Spleen (tissue), 11 donors: Measurements from ENCODE around the gene NUDT1. TPM values are rescaled to one million over a fixed set of nuclear protein-coding genes. Genes with fewer than 3 reads are reported as not detected.

ENCODE experiments used
- DNase-seq: peaks from one replicate; pipeline ENCODE4 v3.0.0-alpha.2; 2020
- H3K27ac ChIP-seq, 8 donors: fragments of 200-600 bp; sonication (generic) in 7 of 8; 1 replicate in 4 of 8; 2 replicates in 4 of 8; pipeline versions ENCODE4 v1.5.0 to v1.8.0; 2016 to 2021; ENCODE audit warnings: inconsistent platforms in 4 of 8, mild to moderate bottlenecking in 4 of 8, moderate library complexity in 1 of 8
- H3K27me3 ChIP-seq, 7 donors: fragments of 200-600 bp; sonication (generic) in 6 of 7; replicated peaks in 1 of 7; 1 replicate in 4 of 7; 2 replicates in 3 of 7; pipeline versions ENCODE4 v1.5.0 to v1.8.0; 2016 to 2021; ENCODE audit warnings: inconsistent platforms in 3 of 7, mild to moderate bottlenecking in 1 of 7
- H3K36me3 ChIP-seq, 6 donors: fragments of 200-600 bp; sonication (generic) in 5 of 6; 1 replicate in 4 of 6; 2 replicates in 2 of 6; pipeline versions ENCODE4 v1.5.0 to v1.8.0; 2016 to 2021; ENCODE audit warnings: inconsistent platforms in 2 of 6
- H3K4me1 ChIP-seq, 6 donors: fragments of 200-600 bp; sonication (generic) in 5 of 6; 1 replicate in 3 of 6; 2 replicates in 3 of 6; pipeline versions ENCODE4 v1.5.0 to v1.8.0; 2016 to 2021; ENCODE audit warnings: inconsistent platforms in 3 of 6
- H3K4me3 ChIP-seq, 8 donors: fragments of 200-600 bp; sonication (generic) in 7 of 8; 1 replicate in 4 of 8; 2 replicates in 4 of 8; pipeline versions ENCODE4 v1.5.0 to v1.8.0; 2016 to 2021; ENCODE audit warnings: inconsistent platforms in 4 of 8, mild to moderate bottlenecking in 4 of 8, moderate library complexity in 2 of 8
- H3K9me3 ChIP-seq, 8 donors: fragments of 200-600 bp; sonication (generic) in 7 of 8; 1 replicate in 4 of 8; 2 replicates in 4 of 8; pipeline versions ENCODE4 v1.5.0 to v1.8.0; 2016 to 2021; ENCODE audit warnings: inconsistent platforms in 4 of 8
- CTCF ChIP-seq, 11 experiments: fragments of 200-600 bp in 7 of 11; fragments of 450-650 bp in 4 of 11; sonication (generic) in 4 of 11; IDR thresholded peaks in 8 of 11; conservative IDR thresholded peaks in 3 of 11; 1 replicate in 7 of 11; 2 replicates in 4 of 11; pipeline versions ENCODE4 v1.4.0 to v1.8.0; 2016 to 2021; ENCODE audit warnings: antibody characterized with exemption in 11 of 11, inconsistent platforms in 4 of 11, mild to moderate bottlenecking in 1 of 11
- POLR2A ChIP-seq, 3 donors: fragments of 450-650 bp; IDR thresholded peaks; one replicate each; pipeline ENCODE4 v1.5.1; 2017; ENCODE audit warnings: antibody characterized with exemption in 3 of 3, mild to moderate bottlenecking in 1 of 3
- POLR2AphosphoS5 ChIP-seq, 3 donors: sonication (generic); formaldehyde crosslinking; IDR thresholded peaks; one replicate each; pipeline ENCODE4 v1.5.1; 2017; ENCODE audit warnings: antibody characterized with exemption in 3 of 3
- WGBS, 5 donors: extraction: QIAGEN DNeasy Blood & Tissue Kit in 3 of 5; methylation state at CpG; one replicate each; pipeline versions ENCODE4 v1.1.5 to v1.1.7; 2013 to 2018; 5-methylcytosine and 5-hydroxymethylcytosine counted together
- intact Hi-C: fragments of 100-400 bp; cut with DNase I; formaldehyde crosslinking; loops from one replicate; pipeline ENCODE4 v1.15.0; 2023; ENCODE audit warnings: low total_unique reads
- polyA plus RNA-seq, 3 donors: library from polyadenylated mRNA; stranded (reverse); fragments of 200-250 nt; gene quantifications; one replicate each; pipeline ENCODE4 v1.2.1, GENCODE V29; 2013
- total RNA-seq, 7 donors: library from RNA; depleted of rRNA in 3 of 7; stranded (reverse); fragments of >200 nt in 3 of 7; fragmentation: NEBNext Ultra II Directional in 4 of 7; extraction: Animal tissue kit (Norgen Biotek cat#: 25700) in 4 of 7; gene quantifications; one replicate each; pipeline versions ENCODE4 v1.1.0 to v1.2.1, GENCODE V29; 2016 to 2021
- donor health status: healthy with polysubstance abuse.
- donor health status: DM: no; HTN: no; CAD: no; lungs with moderate emphysema.
- donor health status: DM: no; HTN: no; CAD: no.
- donor health status: Bipolar disorder and iron deficiency.
- donor health status: healthy.
- donor health status: DM: no; HTN: no; CAD: no.
- donor health status: DM: yes; HTN: yes; CAD: no.

The NUDT1 gene
- total and polyA plus RNA-seq, 10 donors: 13.7 to 69.3 (median 22.6) TPM

DNA sequence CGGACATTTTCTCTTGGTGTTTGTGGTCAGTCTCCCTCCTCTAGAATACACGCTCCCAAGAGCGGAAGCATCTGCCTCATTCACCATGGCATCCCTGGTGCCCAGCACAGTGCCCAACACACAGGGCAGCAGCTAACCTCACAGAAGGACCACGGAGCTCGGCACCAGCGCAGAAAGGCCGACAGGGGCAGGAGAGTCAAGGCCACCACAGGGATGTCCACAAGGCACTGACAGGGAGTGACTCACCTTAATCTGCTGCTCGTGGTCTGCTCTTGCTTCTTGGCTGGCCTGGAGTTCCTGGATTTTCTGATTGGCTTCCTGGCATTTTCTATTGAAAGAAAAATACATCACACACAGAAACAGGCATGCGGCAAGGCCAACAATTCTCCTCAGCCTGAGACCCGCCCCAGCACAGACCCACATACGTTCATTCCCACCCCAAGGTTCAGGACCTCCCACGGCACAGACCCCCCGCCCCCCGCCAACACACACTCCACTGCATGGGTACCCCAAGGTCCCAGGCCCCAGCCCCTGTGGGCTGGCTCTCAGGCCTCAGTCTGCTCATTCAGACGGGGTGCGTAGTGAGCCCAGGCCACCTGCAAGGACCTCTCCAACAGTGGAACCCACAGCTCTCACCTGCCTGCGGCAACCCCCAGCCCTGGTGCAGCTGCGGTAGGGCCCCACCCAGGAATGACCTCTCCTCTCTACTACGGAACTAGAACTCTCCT, 24.1 kb upstream of the NUDT1 start:
- H3K4me3 ChIP-seq: no peak overlapping the region
- 89 to 94% (median 92%) methylated on average over 17 to 19 of the region's 19 CpGs for WGBS, 5 donors
- no peaks in the 10 kb centered on the region for H3K27me3 ChIP-seq
- no peaks in the 10 kb centered on the region for H3K4me1 ChIP-seq
- no peak overlapping the region for H3K27ac ChIP-seq
- TF ChIP-seq CTCF (IDR thresholded peaks at IDR 0.05 in 8 of 11, conservative IDR thresholded peaks at IDR 0.05 in 3 of 11) (no peak), POLR2A (IDR thresholded peaks at IDR 0.05) (no peak)
- DNase-seq: no peak
- H3K9me3 ChIP-seq: no peaks in the 10 kb centered on the region
- peaks cover 3 to 100% (median 88%) of the 10 kb centered on the region in 6 donors for H3K36me3 ChIP-seq
- intact Hi-C loops: no loop called here

DNA sequence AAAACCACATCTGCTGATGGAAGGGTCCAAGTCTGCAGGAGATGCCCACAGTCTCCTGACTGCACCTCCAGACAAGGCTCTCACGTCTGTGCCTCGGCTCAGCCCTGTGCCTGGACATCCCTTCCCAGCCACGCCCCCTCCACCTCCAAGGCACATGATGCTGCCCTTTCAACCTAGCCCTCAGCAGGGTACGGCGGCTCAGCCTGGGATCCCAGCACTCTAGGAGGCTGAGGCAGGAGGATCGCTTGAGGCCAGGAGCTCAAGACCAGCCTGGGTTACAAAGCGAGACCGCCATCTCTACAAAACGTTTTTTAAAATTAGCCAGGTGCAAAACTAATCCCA, 23.6 kb upstream of the NUDT1 start:
- H3K4me1 ChIP-seq: no peaks in the 10 kb centered on the region
- peaks cover 3 to 100% (median 88%) of the 10 kb centered on the region in 6 donors for H3K36me3 ChIP-seq
- no peaks in the 10 kb centered on the region for H3K9me3 ChIP-seq
- no peak for TF ChIP-seq POLR2AphosphoS5 (IDR thresholded peaks at IDR 0.05)
- no peak for TF ChIP-seq CTCF (IDR thresholded peaks at IDR 0.05 in 8 of 11, conservative IDR thresholded peaks at IDR 0.05 in 3 of 11)
- TF ChIP-seq POLR2A (IDR thresholded peaks at IDR 0.05): no peak
- intact Hi-C loops: no loop called here
- H3K27ac ChIP-seq: no peak overlapping the region
- H3K27me3 ChIP-seq: no peaks in the 10 kb centered on the region
- DNase-seq: no peak
- 90 to 95% (median 94%) methylated on average over 9 of the region's 9 CpGs for WGBS, 5 donors
- no peak overlapping the region for H3K4me3 ChIP-seq

DNA sequence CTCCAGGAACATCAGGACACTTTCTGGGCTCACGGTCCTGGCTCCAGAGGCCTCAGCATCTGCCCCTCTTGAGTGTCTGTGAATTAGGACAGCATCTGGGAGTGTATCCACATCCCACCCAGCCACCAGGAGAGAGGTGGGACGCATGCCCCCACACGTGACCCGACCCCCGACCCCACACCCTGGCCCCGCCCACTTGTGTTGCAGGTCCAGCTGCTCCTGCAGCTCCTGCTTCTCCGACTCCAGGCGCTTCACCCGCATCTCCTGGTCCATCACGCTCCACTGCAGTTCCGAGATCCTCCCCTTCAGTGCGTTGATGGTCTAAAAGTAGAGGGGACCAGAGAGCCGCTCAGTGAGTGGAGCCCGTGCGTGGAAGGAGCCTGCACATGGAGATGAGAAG, 22.9 kb upstream of the NUDT1 start:
- H3K4me1 ChIP-seq: peaks cover 0 to 5% (median 2%) of the 10 kb centered on the region in 6 donors
- WGBS, 5 donors: 87 to 97% (median 93%) methylated on average over 14 to 15 of the region's 15 CpGs
- H3K36me3 ChIP-seq: peaks cover 3 to 100% (median 86%) of the 10 kb centered on the region in 6 donors
- TF ChIP-seq POLR2AphosphoS5 (IDR thresholded peaks at IDR 0.05) (no peak), POLR2A (IDR thresholded peaks at IDR 0.05) (no peak), CTCF (IDR thresholded peaks at IDR 0.05 in 8 of 11, conservative IDR thresholded peaks at IDR 0.05 in 3 of 11) (no peak)
- H3K9me3 ChIP-seq: no peaks in the 10 kb centered on the region
- H3K27ac ChIP-seq: no peak overlapping the region
- intact Hi-C loops: no loop called here
- no peak overlapping the region for H3K4me3 ChIP-seq
- DNase-seq: no peak
- no peaks in the 10 kb centered on the region for H3K27me3 ChIP-seq

GRCh38 chr7:2219606-2220005, 22.4 kb upstream of the NUDT1 start:
- 88 to 100% (median 97%) methylated on average over 6 to 8 of the region's 8 CpGs for WGBS, 5 donors
- Histone ChIP-seq H3K9me3 (no peaks in the 10 kb centered on the region), H3K36me3 (peaks cover 3 to 100% (median 81%) of the 10 kb centered on the region in 6 donors), H3K27ac (no peak overlapping the region), H3K27me3 (no peaks in the 10 kb centered on the region), H3K4me3 (no peak overlapping the region), H3K4me1 (peaks cover 0 to 10% (median 3%) of the 10 kb centered on the region in 6 donors)
- DNase-seq: no peak
- TF ChIP-seq CTCF (IDR thresholded peaks at IDR 0.05 in 8 of 11, conservative IDR thresholded peaks at IDR 0.05 in 3 of 11) (no peak), POLR2AphosphoS5 (IDR thresholded peaks at IDR 0.05) (no peak), POLR2A (IDR thresholded peaks at IDR 0.05) (no peak)
- intact Hi-C loops: no loop called here
